Melanocyte of skin (primary cell): ENCODE data around the gene NXPE1. TPM values are rescaled to one million over a fixed set of nuclear protein-coding genes. Genes with fewer than 3 reads are reported as not detected.

Source experiments
- small RNA-seq, 2 donors: library from RNA; depleted of rRNA; stranded (forward); fragments of <200 nt; gene quantifications; one replicate each; pipeline ENCODE3, GENCODE V24; 2012
- total RNA-seq, 2 donors: library from RNA; depleted of rRNA; stranded (reverse); fragments of >200 nt; gene quantifications; 2 replicates each; pipeline ENCODE4 v1.2.3, GENCODE V29; 2012

The NXPE1 gene
- not detected for total RNA-seq

DNA sequence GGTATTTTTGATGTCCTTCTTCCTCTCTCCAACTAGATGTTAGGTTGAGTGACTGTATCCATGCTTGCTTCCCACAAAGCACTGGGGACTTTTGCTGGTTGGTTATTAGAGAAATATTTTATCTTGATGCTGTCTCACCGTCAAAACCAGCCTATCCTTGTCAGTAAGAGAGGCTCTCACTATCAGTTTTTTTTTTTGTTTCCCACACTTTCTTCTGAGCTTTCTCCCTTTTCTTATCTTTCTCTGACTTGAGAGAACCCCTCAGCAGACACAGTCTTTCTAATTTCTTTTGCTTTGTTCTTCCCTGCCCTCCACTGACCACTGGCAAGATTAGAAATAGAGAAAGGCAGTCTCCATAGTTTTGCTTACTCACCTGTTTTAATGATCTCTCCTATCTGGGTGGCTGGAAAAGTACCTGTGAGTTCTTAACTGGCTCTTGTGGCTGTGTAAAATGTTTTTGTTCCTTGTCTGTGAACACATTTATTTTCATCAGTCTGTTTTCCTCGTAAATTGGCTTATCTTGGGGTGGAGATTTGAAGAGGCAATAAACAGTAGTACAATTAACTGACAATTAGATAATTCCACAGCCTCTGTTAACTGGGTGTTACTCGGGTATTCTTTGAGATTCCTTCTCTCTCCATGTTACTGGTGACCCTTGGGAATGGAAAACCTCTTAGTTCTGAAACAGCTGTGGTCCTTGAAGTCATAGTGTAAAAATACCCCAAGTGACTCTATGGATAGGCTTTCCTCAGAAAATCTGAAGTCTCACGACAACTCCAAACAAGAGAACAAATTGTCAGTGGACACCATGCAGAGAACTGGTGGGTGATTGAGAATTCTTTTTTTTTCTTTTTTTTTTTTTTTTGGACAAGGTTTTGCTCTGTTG lies at the start of gene NXPE1:
Gene NXPE1 (minus strand): TSS at position 457 of the 886 bp plus-strand sequence. CDS start 8,680 bp downstream, outside the sequence.

DNA sequence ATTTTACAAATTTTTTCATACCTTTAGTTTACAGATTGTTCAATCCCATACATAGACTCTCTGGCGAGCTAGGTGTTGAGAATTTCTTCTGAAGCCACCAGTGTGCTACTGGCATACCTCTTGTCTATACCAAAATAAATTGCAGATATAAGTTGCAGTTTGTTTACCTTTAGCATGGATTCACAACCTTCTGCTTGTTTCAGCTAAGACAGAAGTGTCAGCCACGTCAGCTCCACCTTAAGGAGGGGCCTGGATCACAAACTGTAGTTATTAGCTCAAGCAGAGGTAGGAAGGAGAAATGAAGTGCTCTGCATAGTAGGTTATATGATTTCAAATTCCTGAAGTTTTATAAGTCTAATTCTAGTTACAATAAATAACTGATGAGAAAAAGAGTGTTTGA lies 35.9 kb upstream of the NXPE1 start, which contains the start of gene NXPE4:
Gene NXPE4 (minus strand): TSS at position 216 of the 400 bp plus-strand sequence. CDS start 1,027 bp downstream, outside the sequence.

Small RNAs within 50 kb of the gene (small RNA-seq; reads per million reads assigned to genes)
- gene RF01210: 0 to 0.04 reads per million in 2 donors

Other genes with a start within 250 kb of the NXPE1 start
- 1 to 10 TPM; 7.7 to 9.3 TPM for gene C11orf71, start 159.4 kb downstream of the NXPE1 start, total RNA-seq
- 10 to 100 TPM; 20.6 to 37.3 TPM for gene RBM7, start 159.2 kb downstream of the NXPE1 start, total RNA-seq
- 100 to 1,000 TPM; 107 to 154 TPM for gene REXO2, start 120.4 kb downstream of the NXPE1 start, total RNA-seq
- gene NXPE4, start 35.9 kb upstream of the NXPE1 start, total RNA-seq: not detected
- not detected for gene NXPE2, start 118.6 kb upstream of the NXPE1 start, total RNA-seq